Hepatocyte (in vitro differentiated cells): ENCODE data around the gene ELMO3.

Experiments
- CTCF ChIP-seq: fragments of 200-600 bp; sonication (generic); IDR thresholded peaks from 2 replicates; pipeline ENCODE4 v1.5.1; 2016; ENCODE audit warnings: antibody characterized with exemption, mild to moderate bottlenecking; ENCODE audit not compliant: poor library complexity
- EZH2phosphoT487 ChIP-seq: fragments of 200-600 bp; sonication (generic); IDR thresholded peaks from one replicate; pipeline ENCODE4 v1.6.1; 2018; ENCODE audit warnings: antibody characterized with exemption, mild to moderate bottlenecking, low read depth, moderate library complexity; ENCODE audit not compliant: unreplicated experiment, severe bottlenecking

GRCh38 chr16:67249178-67250044, 50.5 kb downstream of the ELMO3 start:
- TF ChIP-seq CTCF (no peak), EZH2phosphoT487 (no peak)
